Gastrocnemius medialis (tissue), 4 donors: Measurements from ENCODE around the gene UBE3A. TPM values are rescaled to one million over a fixed set of nuclear protein-coding genes. Genes with fewer than 3 reads are reported as not detected.

Experiments
- ATAC-seq, 2 donors: fragments of 150-250 bp; one replicate each; pipeline ENCODE4 v1.9.1; 2016
- DNase-seq, 2 donors: peaks; one replicate each; pipeline ENCODE4 v3.0.0-alpha.2; 2019
- H3K27ac ChIP-seq, 4 donors: fragments of 200-600 bp; sonication (generic); 1 replicate in 1 of 4; 2 replicates in 3 of 4; pipeline ENCODE4 v1.5.1; 2016 to 2018; ENCODE audit warnings: mild to moderate bottlenecking in 2 of 4, moderate library complexity in 1 of 4
- H3K27me3 ChIP-seq, 3 donors: fragments of 200-600 bp; sonication (generic) in 2 of 3; 1 replicate in 1 of 3; 2 replicates in 2 of 3; pipeline versions ENCODE4 v1.5.1 to v1.6.0; 2016 to 2019; ENCODE audit warnings: mild to moderate bottlenecking in 1 of 3, moderate library complexity in 1 of 3
- H3K36me3 ChIP-seq, 2 donors: fragments of 200-600 bp; sonication (generic) in 1 of 2; one replicate each; pipeline ENCODE4 v1.5.1; 2017 to 2018
- H3K4me1 ChIP-seq, 2 donors: fragments of 200-600 bp; sonication (generic) in 1 of 2; one replicate each; pipeline ENCODE4 v1.5.1; 2016 to 2017; ENCODE audit warnings: mild to moderate bottlenecking in 2 of 2
- H3K4me3 ChIP-seq, 4 donors: fragments of 200-600 bp; sonication (generic) in 3 of 4; 1 replicate in 1 of 4; 2 replicates in 3 of 4; pipeline ENCODE4 v1.5.1; 2016 to 2019; ENCODE audit warnings: mild to moderate bottlenecking in 2 of 4
- H3K9me3 ChIP-seq, 3 donors: fragments of 200-600 bp; sonication (generic) in 2 of 3; 1 replicate in 1 of 3; 2 replicates in 2 of 3; pipeline ENCODE4 v1.5.1; 2016 to 2019
- CTCF ChIP-seq, 5 experiments: fragments of 450-650 bp in 3 of 5; fragments of 200-600 bp in 2 of 5; sonication (generic) in 2 of 5; IDR thresholded peaks in 4 of 5; conservative IDR thresholded peaks in 1 of 5; 1 replicate in 4 of 5; 2 replicates in 1 of 5; pipeline ENCODE4 v1.5.1; 2016 to 2019; ENCODE audit warnings: antibody characterized with exemption in 5 of 5, mild to moderate bottlenecking in 3 of 5, moderate library complexity in 3 of 5
- POLR2A ChIP-seq, 2 donors: fragments of 450-650 bp; IDR thresholded peaks; one replicate each; pipeline ENCODE4 v1.6.1; 2017; ENCODE audit warnings: antibody characterized with exemption in 2 of 2, mild to moderate bottlenecking in 2 of 2, moderate library complexity in 2 of 2
- in situ Hi-C, 4 donors: fragments of 200-750 bp; cut with MboI; loops; one replicate each; pipeline versions ENCODE4 v1.15.0 to v1.8.0; 2017; ENCODE audit warnings: low sequenced_read_pairs in 4 of 4
- intact Hi-C: fragments of 100-400 bp; cut with DNase I; formaldehyde crosslinking; loops from one replicate; pipeline ENCODE4 v1.15.1; 2023; ENCODE audit warnings: low total_unique reads
- total RNA-seq, 4 donors: library from RNA; depleted of rRNA; stranded (reverse); fragments of >200 nt; gene quantifications; one replicate each; pipeline versions ENCODE4 v1.1.0 to v1.2.3, GENCODE V29; 2016

Gene UBE3A
- total RNA-seq, 4 donors from 2014 or later = 107 to 154 (median 130) TPM

GRCh38 chr15:25342629-25343028 lies 96.2 kb downstream of the UBE3A start:
- no peak for DNase-seq
- no peak for TF ChIP-seq CTCF (IDR thresholded peaks at IDR 0.05 in 4 of 5, conservative IDR thresholded peaks at IDR 0.05 in 1 of 5)
- in situ Hi-C loops (loop anchor here in 2 of 4 donors (10.0 kb wide), 1 partner anchor 92 kb away; the partner anchor contains the start of gene UBE3A (in 2 of the 2)), intact Hi-C loops (loop anchor here (10.0 kb wide), 1 partner anchor 332 kb away; no protein-coding TSS in a partner anchor)
- no peak for ATAC-seq
- peaks cover 0 to 28% of the 10 kb centered on the region in 2 donors for H3K36me3 ChIP-seq
- peaks cover 0 to 2% (median under 1%) of the 10 kb centered on the region in 3 donors for H3K9me3 ChIP-seq
- H3K4me1 ChIP-seq = peaks cover 23 to 26% of the 10 kb centered on the region in 2 donors
- no peaks in the 10 kb centered on the region for H3K27me3 ChIP-seq
- H3K27ac ChIP-seq = no peak overlapping the region
- H3K4me3 ChIP-seq = no peak overlapping the region

GRCh38 chr15:25339431-25339830 lies 99.4 kb downstream of the UBE3A start:
- in situ Hi-C loops = no loop called here
- no peak for TF ChIP-seq CTCF (IDR thresholded peaks at IDR 0.05 in 4 of 5, conservative IDR thresholded peaks at IDR 0.05 in 1 of 5)
- TF ChIP-seq POLR2A (IDR thresholded peaks at IDR 0.05) = no peak
- peaks cover 0 to 37% of the 10 kb centered on the region in 2 donors for H3K36me3 ChIP-seq
- no peak overlapping the region for H3K4me3 ChIP-seq
- no peaks in the 10 kb centered on the region for H3K27me3 ChIP-seq
- peaks cover 0 to under 1% of the 10 kb centered on the region in 2 donors for H3K4me1 ChIP-seq
- DNase-seq = no peak
- H3K9me3 ChIP-seq = no peaks in the 10 kb centered on the region
- H3K27ac ChIP-seq = no peak overlapping the region
- no peak for ATAC-seq
- intact Hi-C loops = no loop called here

GRCh38 chr15:25335279-25335678 lies 103.5 kb downstream of the UBE3A start:
- intact Hi-C loops = no loop called here
- no peak for ATAC-seq
- TF ChIP-seq POLR2A (IDR thresholded peaks at IDR 0.05) = no peak
- TF ChIP-seq CTCF (IDR thresholded peaks at IDR 0.05 in 4 of 5, conservative IDR thresholded peaks at IDR 0.05 in 1 of 5) = no peak

GRCh38 chr15:25333049-25333448 lies 105.8 kb downstream of the UBE3A start:
- Histone ChIP-seq H3K4me1 (peaks cover 10 to 19% of the 10 kb centered on the region in 2 donors), H3K27me3 (no peaks in the 10 kb centered on the region), H3K27ac (no peak overlapping the region), H3K36me3 (peaks cover 0 to 21% of the 10 kb centered on the region in 2 donors), H3K9me3 (no peaks in the 10 kb centered on the region), H3K4me3 (no peak overlapping the region)
- ATAC-seq = no peak
- in situ Hi-C loops (no loop called here), intact Hi-C loops (no loop called here)
- TF ChIP-seq CTCF (IDR thresholded peaks at IDR 0.05 in 4 of 5, conservative IDR thresholded peaks at IDR 0.05 in 1 of 5) (no peak), POLR2A (IDR thresholded peaks at IDR 0.05) (no peak)
- no peak for DNase-seq

More at GRCh38 chr15:25335279-25335678, 103.5 kb downstream of the UBE3A start:
- peaks cover under 1 to 4% of the 10 kb centered on the region in 2 donors for H3K4me1 ChIP-seq
- no peaks in the 10 kb centered on the region for H3K27me3 ChIP-seq
- peaks cover 0 to 43% of the 10 kb centered on the region in 2 donors for H3K36me3 ChIP-seq
- no peak for DNase-seq
- no peak overlapping the region for H3K4me3 ChIP-seq
- no peaks in the 10 kb centered on the region for H3K9me3 ChIP-seq
- in situ Hi-C loops = no loop called here
- H3K27ac ChIP-seq = no peak overlapping the region

- intact Hi-C loops = no loop called here
- H3K36me3 ChIP-seq = peaks cover 0 to 13% of the 10 kb centered on the region in 2 donors
- ATAC-seq (no peak), DNase-seq (no peak)
- TF ChIP-seq POLR2A (IDR thresholded peaks at IDR 0.05) (no peak), CTCF (IDR thresholded peaks at IDR 0.05 in 4 of 5, conservative IDR thresholded peaks at IDR 0.05 in 1 of 5) (no peak)
- in situ Hi-C loops = no loop called here
- no peak overlapping the region for H3K27ac ChIP-seq
- peaks cover 10 to 19% of the 10 kb centered on the region in 2 donors for H3K4me1 ChIP-seq
- no peaks in the 10 kb centered on the region for H3K9me3 ChIP-seq
- no peaks in the 10 kb centered on the region for H3K27me3 ChIP-seq
- H3K4me3 ChIP-seq = no peak overlapping the region
Observed at GRCh38 chr15:25332306-25332705, 106.5 kb downstream of the UBE3A start.
